NCI-H1436 treated with DMSO at 0.1 percent for 48 hours (cell line): Measurements from ENCODE around the gene HAAO.

Experiments used
- DNase-seq: peaks from one replicate; lab custom pipeline; 2025; lab: John Stamatoyannopoulos, UW

Gene HAAO

GRCh38 chr2:42767080-42767898 lies 25.1 kb downstream of the HAAO start:
- DNase-seq = no peak

GRCh38 chr2:42765686-42766085 lies 26.7 kb downstream of the HAAO start:
- DNase-seq = no peak

- no peak for DNase-seq
Observed at GRCh38 chr2:42764901-42765300, 27.5 kb downstream of the HAAO start.

GRCh38 chr2:42764096-42764495 lies 28.3 kb downstream of the HAAO start, which contains the start of gene OXER1:
Gene OXER1, minus strand, starts transcription at chr2:42764135. Its CDS starts 73 bp downstream, at chr2:42764062.
- DNase-seq = no peak

GRCh38 chr2:42762823-42763804 lies 29.3 kb downstream of the HAAO start:
- DNase-seq = no peak

GRCh38 chr2:42762155-42762554 lies 30.2 kb downstream of the HAAO start:
- no peak for DNase-seq

GRCh38 chr2:42761554-42761953 lies 30.8 kb downstream of the HAAO start:
- DNase-seq = no peak

- DNase-seq = no peak
Observed at GRCh38 chr2:42758751-42759150, 33.6 kb downstream of the HAAO start.

GRCh38 chr2:42757981-42758740 lies 34.2 kb downstream of the HAAO start:
- DNase-seq = no peak

- no peak for DNase-seq
Observed at GRCh38 chr2:42756966-42757513, 35.3 kb downstream of the HAAO start.

- DNase-seq = no peak
Observed at GRCh38 chr2:42756150-42756775, 36.1 kb downstream of the HAAO start.

- DNase-seq = no peak
Observed at GRCh38 chr2:42755191-42755880, 37.0 kb downstream of the HAAO start.

GRCh38 chr2:42754776-42755140 lies 37.6 kb downstream of the HAAO start:
- no peak for DNase-seq

GRCh38 chr2:42754021-42754775 lies 38.2 kb downstream of the HAAO start:
- DNase-seq = no peak

GRCh38 chr2:42752816-42753813 lies 39.3 kb downstream of the HAAO start:
- no peak for DNase-seq

- DNase-seq = no peak
Observed at GRCh38 chr2:42752314-42752713, 40.1 kb downstream of the HAAO start.

- DNase-seq = no peak
Observed at GRCh38 chr2:42748840-42749239, 43.5 kb downstream of the HAAO start.

GRCh38 chr2:42747422-42747821 lies 45.0 kb downstream of the HAAO start:
- DNase-seq = no peak
